DOHH2 (cell line): ENCODE measurements around the gene BCL2L13.

Experiments
- CTCF ChIP-seq: fragments of 200-600 bp; sonication (generic); IDR thresholded peaks from one replicate; pipeline ENCODE4 v1.5.1; 2014; ENCODE audit warnings: antibody characterized with exemption, mild to moderate bottlenecking, low read depth, low read length; ENCODE audit not compliant: poor library complexity, severe bottlenecking
- EZH2phosphoT487 ChIP-seq: fragments of 200-600 bp; sonication (generic); IDR thresholded peaks from 2 replicates; pipeline ENCODE4 v1.6.1; 2017; ENCODE audit warnings: borderline replicate concordance, mild to moderate bottlenecking, antibody characterized with exemption, low read length, moderate library complexity, mixed read lengths

- TF ChIP-seq CTCF (no peak), EZH2phosphoT487 (no peak)
These were observed 33.9 kb downstream of the BCL2L13 start for GRCh38 chr22:17672417-17672991.
